HG03139 (cell line): ENCODE data around the gene COX4I2.
"Not testable (repeated sequence)": the region's sequence is repeated elsewhere in the genome, so short reads cannot be mapped to it uniquely, and the experiment has no call there.

ENCODE experiments used
- ATAC-seq: cut with Tn5 transposase; IDR thresholded peaks from one replicate; pipeline ENCODE4 v1.9.1; 2021; ENCODE audit not compliant: unreplicated experiment

Gene COX4I2

GRCh38 chr20:31637660-31638059, at the start of gene COX4I2:
Gene COX4I2, plus strand, starts transcription at chr20:31637912. Its CDS starts 1,106 bp downstream, at chr20:31639018.
- no peak for ATAC-seq

- no peak for ATAC-seq
Observed at GRCh38 chr20:31590717-31591225, 46.9 kb upstream of the COX4I2 start.

- no peak for ATAC-seq
Observed at GRCh38 chr20:31593221-31594001, 44.3 kb upstream of the COX4I2 start.

GRCh38 chr20:31594002-31594557, 43.6 kb upstream of the COX4I2 start:
- no peak for ATAC-seq

GRCh38 chr20:31594558-31595379, 42.9 kb upstream of the COX4I2 start:
- ATAC-seq = no peak

- no peak for ATAC-seq
Observed at GRCh38 chr20:31595380-31595653, 42.4 kb upstream of the COX4I2 start.

GRCh38 chr20:31595654-31596411, 41.9 kb upstream of the COX4I2 start:
- ATAC-seq = no peak

- ATAC-seq = not testable (repeated sequence)
Observed at GRCh38 chr20:31596412-31596715, 41.3 kb upstream of the COX4I2 start.

- no peak for ATAC-seq
Observed at GRCh38 chr20:31596831-31597480, 40.8 kb upstream of the COX4I2 start.

GRCh38 chr20:31597481-31597855, 40.2 kb upstream of the COX4I2 start:
- no peak for ATAC-seq

GRCh38 chr20:31602431-31602778, 35.3 kb upstream of the COX4I2 start:
- ATAC-seq = no peak

GRCh38 chr20:31602779-31603441, 34.8 kb upstream of the COX4I2 start:
- no peak for ATAC-seq

- ATAC-seq = peak; percentile 42
Observed at GRCh38 chr20:31603822-31604566, 33.7 kb upstream of the COX4I2 start.

GRCh38 chr20:31604567-31605030, 33.1 kb upstream of the COX4I2 start:
- no peak for ATAC-seq

GRCh38 chr20:31605031-31605901, 32.4 kb upstream of the COX4I2 start, which contains the start of gene ID1:
Gene ID1, plus strand, starts transcription at chr20:31605289. Its CDS starts 99 bp downstream, at chr20:31605388.
- peak; percentile 86 for ATAC-seq

GRCh38 chr20:31605902-31606803, 31.6 kb upstream of the COX4I2 start:
- no peak for ATAC-seq

- no peak for ATAC-seq
Observed at GRCh38 chr20:31606804-31607639, 30.7 kb upstream of the COX4I2 start.
